Suprapubic skin (tissue), 4 donors: ENCODE measurements around the gene PDP2. TPM values are rescaled to one million over a fixed set of nuclear protein-coding genes. Genes with fewer than 3 reads are reported as not detected.

Source experiments
- DNase-seq, 2 donors: peaks; one replicate each; pipeline ENCODE4 v3.0.0-alpha.2; 2019; ENCODE audit warnings: low spot score in 2 of 2
- H3K27ac ChIP-seq: fragments of 200-600 bp; sonication (generic); one replicate; pipeline ENCODE4 v1.5.1; 2019
- H3K27me3 ChIP-seq: fragments of 200-600 bp; sonication (generic); one replicate; pipeline ENCODE4 v1.5.1; 2019
- H3K36me3 ChIP-seq: fragments of 200-600 bp; sonication (generic); one replicate; pipeline ENCODE4 v1.5.1; 2019
- H3K4me1 ChIP-seq: fragments of 200-600 bp; sonication (generic); one replicate; pipeline ENCODE4 v1.5.1; 2019
- H3K4me3 ChIP-seq: fragments of 200-600 bp; sonication (generic); one replicate; pipeline ENCODE4 v1.5.1; 2019; ENCODE audit warnings: mild to moderate bottlenecking
- H3K9me3 ChIP-seq: fragments of 200-600 bp; sonication (generic); one replicate; pipeline ENCODE4 v1.5.1; 2019
- EP300 ChIP-seq: sonication (generic); formaldehyde crosslinking; IDR thresholded peaks from one replicate; pipeline ENCODE4 v1.6.1; 2017; ENCODE audit warnings: antibody characterized with exemption
- POLR2A ChIP-seq, 2 donors: fragments of 450-650 bp; IDR thresholded peaks; one replicate each; pipeline ENCODE4 v1.6.1; 2017; ENCODE audit warnings: antibody characterized with exemption in 2 of 2, mild to moderate bottlenecking in 2 of 2, moderate library complexity in 2 of 2
- POLR2AphosphoS5 ChIP-seq, 3 donors: sonication (generic); formaldehyde crosslinking; IDR thresholded peaks; one replicate each; pipeline ENCODE4 v1.6.1; 2017; ENCODE audit warnings: antibody characterized with exemption in 3 of 3
- WGBS: methylation state at CpG from one replicate; pipeline ENCODE4 v1.1.5; 2018; 5-methylcytosine and 5-hydroxymethylcytosine counted together
- total RNA-seq, 4 donors: library from RNA; depleted of rRNA; stranded (reverse); fragments of >200 nt; gene quantifications; one replicate each; pipeline ENCODE4 v1.1.0, GENCODE V29; 2016
- TF ChIP-seq, protein P1 (sequence below), 2 donors: fragments of 200-600 bp in 1 of 2; fragments of 450-650 bp in 1 of 2; sonication (generic) in 1 of 2; IDR thresholded peaks; one replicate each; pipeline ENCODE4 v1.5.1; 2016 to 2019; ENCODE audit warnings: antibody characterized with exemption in 2 of 2, mild to moderate bottlenecking in 1 of 2, moderate library complexity in 1 of 2

Gene PDP2
- total RNA-seq, 4 donors from 2014 or later: 5.0 to 8.3 (median 6.6) TPM

DNA sequence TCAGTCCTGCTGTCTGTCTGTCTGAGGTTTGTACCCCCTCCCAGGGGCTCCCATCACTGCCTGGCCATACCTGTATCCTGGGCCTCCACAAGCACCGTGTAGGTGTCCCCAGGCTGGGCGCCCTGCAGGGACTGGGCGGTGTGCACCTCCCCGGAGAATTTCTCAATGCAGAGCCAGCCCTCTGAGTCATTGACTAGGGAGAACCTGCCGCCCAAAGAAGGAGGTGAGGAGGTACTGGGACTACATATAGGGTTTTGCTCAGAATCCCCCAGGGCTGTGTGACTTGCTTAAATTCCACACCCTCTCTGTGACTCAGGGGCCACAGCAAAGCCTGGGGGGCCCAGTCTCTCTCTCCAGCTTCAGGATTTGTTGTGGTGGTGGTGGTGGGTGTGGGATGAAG, 30.8 kb downstream of the PDP2 start:
- Histone ChIP-seq H3K27ac (no peak overlapping the region), H3K4me3 (no peak overlapping the region), H3K4me1 (peaks cover 4% of the 10 kb centered on the region), H3K36me3 (no peaks in the 10 kb centered on the region), H3K27me3 (no peaks in the 10 kb centered on the region), H3K9me3 (no peaks in the 10 kb centered on the region)
- no peak for DNase-seq
- 40% methylated on average over 5 of the region's 5 CpGs for WGBS
- TF ChIP-seq POLR2AphosphoS5 (IDR thresholded peaks at IDR 0.05) (no peak), EP300 (no peak), POLR2A (IDR thresholded peaks at IDR 0.05) (no peak)
- TF ChIP-seq, protein P1, sequence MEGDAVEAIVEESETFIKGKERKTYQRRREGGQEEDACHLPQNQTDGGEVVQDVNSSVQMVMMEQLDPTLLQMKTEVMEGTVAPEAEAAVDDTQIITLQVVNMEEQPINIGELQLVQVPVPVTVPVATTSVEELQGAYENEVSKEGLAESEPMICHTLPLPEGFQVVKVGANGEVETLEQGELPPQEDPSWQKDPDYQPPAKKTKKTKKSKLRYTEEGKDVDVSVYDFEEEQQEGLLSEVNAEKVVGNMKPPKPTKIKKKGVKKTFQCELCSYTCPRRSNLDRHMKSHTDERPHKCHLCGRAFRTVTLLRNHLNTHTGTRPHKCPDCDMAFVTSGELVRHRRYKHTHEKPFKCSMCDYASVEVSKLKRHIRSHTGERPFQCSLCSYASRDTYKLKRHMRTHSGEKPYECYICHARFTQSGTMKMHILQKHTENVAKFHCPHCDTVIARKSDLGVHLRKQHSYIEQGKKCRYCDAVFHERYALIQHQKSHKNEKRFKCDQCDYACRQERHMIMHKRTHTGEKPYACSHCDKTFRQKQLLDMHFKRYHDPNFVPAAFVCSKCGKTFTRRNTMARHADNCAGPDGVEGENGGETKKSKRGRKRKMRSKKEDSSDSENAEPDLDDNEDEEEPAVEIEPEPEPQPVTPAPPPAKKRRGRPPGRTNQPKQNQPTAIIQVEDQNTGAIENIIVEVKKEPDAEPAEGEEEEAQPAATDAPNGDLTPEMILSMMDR (IDR thresholded peaks at IDR 0.05): no peak

DNA sequence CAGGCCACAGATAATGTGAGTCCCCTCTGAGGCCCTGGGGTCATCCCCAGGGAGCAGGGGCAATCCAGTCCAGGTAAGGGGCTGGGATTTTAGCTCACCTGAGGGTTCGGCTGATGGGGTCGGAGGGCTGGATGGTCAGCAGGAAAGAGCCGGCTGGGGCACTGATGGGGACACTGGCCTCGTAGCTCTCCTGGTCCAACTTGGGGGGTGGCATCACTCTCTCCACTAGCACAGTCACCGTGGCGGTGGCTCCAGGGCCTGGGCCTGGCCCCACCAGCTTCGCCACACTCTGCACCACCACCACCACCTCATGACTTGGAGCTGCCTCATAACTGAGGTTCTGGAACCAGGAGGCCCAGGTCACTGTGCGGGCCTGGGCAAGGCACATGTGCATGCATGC, 31.5 kb downstream of the PDP2 start:
- no peaks in the 10 kb centered on the region for H3K27me3 ChIP-seq
- no peak overlapping the region for H3K27ac ChIP-seq
- no peak overlapping the region for H3K4me3 ChIP-seq
- H3K36me3 ChIP-seq: no peaks in the 10 kb centered on the region
- peaks cover 4% of the 10 kb centered on the region for H3K4me1 ChIP-seq
- TF ChIP-seq POLR2AphosphoS5 (IDR thresholded peaks at IDR 0.05) (no peak), EP300 (no peak), POLR2A (IDR thresholded peaks at IDR 0.05) (no peak)
- TF ChIP-seq, protein P1 (IDR thresholded peaks at IDR 0.05): no peak
- no peaks in the 10 kb centered on the region for H3K9me3 ChIP-seq
- no CpG with 5 or more reads among the region's 8 CpGs for WGBS
- DNase-seq: no peak

DNA sequence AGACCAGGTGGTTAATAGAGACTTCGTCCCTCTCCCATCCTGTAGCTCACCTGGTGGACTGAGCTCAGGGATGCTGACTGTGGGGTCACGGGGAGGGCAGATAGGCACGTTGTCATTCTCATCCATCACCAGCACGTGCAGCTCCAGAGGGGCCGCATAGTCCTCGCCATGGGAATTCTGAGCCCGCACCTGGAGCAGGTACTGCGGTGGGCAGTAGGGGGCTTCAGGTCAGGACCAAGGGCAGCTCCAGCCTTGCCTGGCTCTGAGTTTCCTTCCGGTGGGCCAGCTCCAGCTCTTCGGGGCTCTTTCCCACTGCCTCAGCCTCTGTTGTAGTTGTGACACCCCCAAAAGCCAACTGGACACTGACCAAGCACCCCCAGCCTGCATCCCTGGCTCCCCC, 32.8 kb downstream of the PDP2 start:
- peaks cover 4% of the 10 kb centered on the region for H3K4me1 ChIP-seq
- TF ChIP-seq POLR2AphosphoS5 (IDR thresholded peaks at IDR 0.05) (no peak), EP300 (no peak), POLR2A (IDR thresholded peaks at IDR 0.05) (no peak)
- TF ChIP-seq, protein P1 (IDR thresholded peaks at IDR 0.05): no peak
- no peak overlapping the region for H3K27ac ChIP-seq
- no peaks in the 10 kb centered on the region for H3K27me3 ChIP-seq
- no peaks in the 10 kb centered on the region for H3K36me3 ChIP-seq
- DNase-seq: no peak
- no peak overlapping the region for H3K4me3 ChIP-seq
- 35% methylated on average over 4 of the region's 10 CpGs for WGBS
- H3K9me3 ChIP-seq: no peaks in the 10 kb centered on the region

DNA sequence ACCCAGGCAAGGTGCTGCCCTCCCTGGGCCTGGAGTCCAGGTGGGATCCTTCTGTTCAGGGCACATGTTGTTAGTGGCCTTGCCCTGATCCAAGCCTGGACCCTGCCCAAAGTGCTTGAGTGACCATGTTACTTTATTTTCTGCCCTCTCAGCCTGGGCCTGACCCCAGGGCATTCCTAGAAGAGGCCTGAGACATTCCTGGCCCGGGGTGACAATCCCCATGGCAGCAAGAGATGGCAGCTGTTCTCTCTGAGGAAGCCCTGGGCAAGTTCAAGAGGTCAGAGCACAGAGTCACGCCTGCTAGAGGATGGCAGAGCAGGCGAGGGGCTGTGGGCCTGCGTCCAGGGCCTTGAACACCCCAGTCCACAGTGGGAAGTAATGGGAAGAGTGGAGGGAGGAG, 33.4 kb downstream of the PDP2 start:
- Histone ChIP-seq H3K4me1 (peaks cover 4% of the 10 kb centered on the region), H3K36me3 (no peaks in the 10 kb centered on the region), H3K27ac (no peak overlapping the region), H3K4me3 (no peak overlapping the region), H3K9me3 (no peaks in the 10 kb centered on the region), H3K27me3 (no peaks in the 10 kb centered on the region)
- no peak for DNase-seq
- WGBS: 83% methylated on average over 2 of the region's 4 CpGs
- TF ChIP-seq POLR2A (IDR thresholded peaks at IDR 0.05): no peak
- TF ChIP-seq EP300: no peak

DNA sequence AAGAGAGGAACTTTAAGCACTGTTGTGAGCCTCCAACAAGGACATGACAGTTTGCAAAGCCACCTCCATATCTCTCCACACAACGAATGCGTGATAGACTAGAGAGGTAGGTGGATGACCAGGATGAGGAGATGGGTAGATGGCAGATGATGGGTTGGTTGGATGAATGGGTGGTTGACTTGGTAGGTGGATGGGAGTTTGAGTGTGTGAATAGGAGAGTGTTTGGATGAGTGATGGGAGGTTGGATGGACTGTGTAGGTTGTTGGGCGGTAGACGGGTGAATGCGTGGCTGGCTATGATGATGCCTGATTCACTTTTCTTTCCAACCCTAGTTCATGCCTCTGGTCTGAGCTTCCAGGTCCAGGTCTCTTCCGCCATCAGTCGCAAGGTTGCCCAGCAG, 34.2 kb downstream of the PDP2 start:
- Histone ChIP-seq H3K4me1 (peaks cover 4% of the 10 kb centered on the region), H3K27ac (no peak overlapping the region), H3K9me3 (no peaks in the 10 kb centered on the region), H3K36me3 (no peaks in the 10 kb centered on the region), H3K27me3 (peaks cover 4% of the 10 kb centered on the region), H3K4me3 (no peak overlapping the region)
- 95% methylated on average over 7 of the region's 7 CpGs for WGBS
- TF ChIP-seq, protein P1 (IDR thresholded peaks at IDR 0.05): no peak
- no peak for TF ChIP-seq POLR2A (IDR thresholded peaks at IDR 0.05)
- TF ChIP-seq POLR2AphosphoS5 (IDR thresholded peaks at IDR 0.05): no peak
- TF ChIP-seq EP300: no peak
- no peak for DNase-seq

DNA sequence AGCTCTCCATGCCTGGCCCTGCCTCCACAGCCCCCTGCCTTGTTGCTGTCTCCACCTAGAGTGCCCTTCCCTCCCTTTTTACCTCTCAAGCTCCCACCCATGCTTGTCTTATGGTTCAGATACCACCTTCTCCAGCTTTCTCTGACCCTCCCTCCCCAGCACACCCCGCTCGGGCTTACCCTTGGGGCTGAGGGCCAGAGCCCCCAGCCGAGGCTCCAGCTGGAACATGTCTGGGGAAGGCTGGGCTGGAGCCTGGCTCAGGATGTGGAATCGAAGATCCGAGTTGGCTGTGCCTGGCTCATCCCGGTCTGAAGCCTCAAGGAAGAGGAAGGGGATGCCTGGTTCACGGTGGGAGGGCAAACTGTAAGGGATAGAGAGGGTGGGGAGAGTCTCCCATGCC, 34.7 kb downstream of the PDP2 start:
- H3K36me3 ChIP-seq: no peaks in the 10 kb centered on the region
- WGBS: 81% methylated on average over 7 of the region's 7 CpGs
- H3K27me3 ChIP-seq: peaks cover 7% of the 10 kb centered on the region
- H3K4me1 ChIP-seq: peaks cover 4% of the 10 kb centered on the region
- DNase-seq: no peak
- TF ChIP-seq, protein P1 (IDR thresholded peaks at IDR 0.05): no peak
- TF ChIP-seq POLR2AphosphoS5 (IDR thresholded peaks at IDR 0.05) (no peak), POLR2A (IDR thresholded peaks at IDR 0.05) (no peak), EP300 (no peak)
- no peak overlapping the region for H3K4me3 ChIP-seq
- H3K9me3 ChIP-seq: no peaks in the 10 kb centered on the region
- H3K27ac ChIP-seq: no peak overlapping the region
